ENCODE measurements around the gene NUAK2.
A peak's percentile ranks its signal among the peaks of the same experiment; 100 is the strongest.

NUAK2 gene

GRCh38 chr1:205345761-205346160, 24.2 kb upstream of the NUAK2 start:
- DNase-seq, result no peak

DNA sequence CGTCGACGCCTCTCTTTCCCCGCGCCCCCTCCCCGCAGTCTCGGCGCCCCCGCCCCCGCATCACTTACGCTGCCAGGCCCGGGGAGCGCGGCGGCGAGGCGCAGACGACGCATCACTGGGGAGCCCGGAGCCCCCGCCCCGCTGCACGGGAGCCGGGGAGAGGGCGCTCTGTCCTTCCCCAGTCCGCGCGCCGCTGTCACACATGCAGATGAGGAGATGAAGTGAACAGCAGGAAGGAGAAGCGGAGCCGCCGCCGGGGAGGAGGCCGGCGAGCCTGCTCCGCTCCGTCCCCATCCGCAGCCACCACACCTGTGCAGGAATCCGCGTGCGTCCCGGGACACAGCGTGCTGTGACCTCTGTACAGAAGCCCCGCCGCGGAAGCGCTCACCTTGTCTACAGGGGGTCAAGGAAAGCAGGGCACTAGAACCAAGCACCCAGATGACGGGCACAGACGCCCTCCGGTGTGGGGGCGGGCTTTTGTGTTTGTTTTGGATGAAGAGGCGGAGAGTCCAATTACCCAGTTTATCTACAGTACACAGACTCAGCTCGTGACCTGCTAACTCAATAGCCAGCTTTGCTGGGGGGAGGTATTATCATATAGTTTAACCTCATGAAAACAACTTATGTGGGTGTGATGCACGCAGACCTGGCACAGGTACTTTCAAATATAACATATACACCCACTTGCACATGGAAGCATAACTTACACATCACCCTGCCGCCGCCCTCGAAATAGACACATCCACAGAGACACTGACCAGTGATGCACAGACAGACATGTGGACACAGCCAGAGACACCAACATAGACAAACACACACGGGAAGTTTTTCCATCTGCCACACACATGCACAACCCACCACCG, 22.8 kb upstream of the NUAK2 start:
- DNase-seq, result peak in 1 of 2 experiments; percentile 35

DNA sequence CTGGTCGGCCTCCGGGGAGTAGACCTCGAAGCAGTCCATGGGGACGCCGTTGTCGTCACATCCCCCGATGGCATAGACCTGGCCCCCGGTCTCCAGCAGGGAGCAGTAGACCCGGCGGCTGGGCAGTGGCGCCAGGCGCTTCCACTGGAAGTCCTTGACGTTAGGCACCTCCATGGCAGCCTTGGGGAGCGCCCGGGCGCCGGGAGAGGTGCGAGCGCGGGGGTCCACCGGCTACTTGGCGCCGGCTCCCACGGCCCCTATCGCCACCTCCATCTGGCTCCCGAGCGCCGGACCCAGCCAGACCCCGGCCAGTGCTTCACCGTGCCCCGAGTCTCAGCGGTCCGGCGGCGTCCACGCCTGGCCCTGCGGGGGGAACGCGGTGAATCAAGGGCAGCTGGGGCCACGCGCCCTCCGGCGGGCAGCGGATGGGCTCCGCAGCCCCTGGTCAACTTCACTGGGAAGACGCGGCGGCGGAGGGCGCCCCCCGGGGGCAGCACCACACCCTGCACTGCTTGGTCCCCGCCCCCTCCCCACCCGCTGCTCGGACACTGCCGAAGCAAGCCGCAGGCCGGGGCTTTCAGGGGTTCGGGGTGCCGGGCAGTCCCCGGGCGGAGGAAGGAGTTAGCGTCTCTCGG, 22.0 kb upstream of the NUAK2 start:
- no peak for DNase-seq

GRCh38 chr1:205342986-205343385, 21.4 kb upstream of the NUAK2 start:
- DNase-seq, result no peak

DNA sequence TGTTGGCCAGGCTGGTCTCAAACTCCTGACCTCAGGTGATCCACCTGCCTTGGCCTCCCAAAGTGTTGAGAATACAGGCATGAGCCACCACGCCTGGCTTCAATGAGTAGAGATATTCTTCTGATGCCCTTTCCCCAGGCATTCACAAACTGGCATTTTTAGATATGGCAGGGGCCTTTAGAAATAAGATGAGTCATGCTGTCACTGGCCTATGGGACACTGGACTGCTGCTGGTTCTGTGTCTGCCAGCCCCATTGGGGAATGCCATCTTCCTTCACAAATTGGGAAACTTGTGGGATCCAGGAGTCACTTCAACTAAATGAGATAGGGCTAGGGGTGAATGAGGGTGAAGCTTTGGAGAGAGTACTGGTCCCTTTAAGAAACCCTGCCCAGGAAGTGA, 19.1 kb upstream of the NUAK2 start:
- no peak for DNase-seq

GRCh38 chr1:205339717-205340116, 18.2 kb upstream of the NUAK2 start:
- no peak for DNase-seq

GRCh38 chr1:205339197-205339702, 17.7 kb upstream of the NUAK2 start:
- DNase-seq, result no peak

DNA sequence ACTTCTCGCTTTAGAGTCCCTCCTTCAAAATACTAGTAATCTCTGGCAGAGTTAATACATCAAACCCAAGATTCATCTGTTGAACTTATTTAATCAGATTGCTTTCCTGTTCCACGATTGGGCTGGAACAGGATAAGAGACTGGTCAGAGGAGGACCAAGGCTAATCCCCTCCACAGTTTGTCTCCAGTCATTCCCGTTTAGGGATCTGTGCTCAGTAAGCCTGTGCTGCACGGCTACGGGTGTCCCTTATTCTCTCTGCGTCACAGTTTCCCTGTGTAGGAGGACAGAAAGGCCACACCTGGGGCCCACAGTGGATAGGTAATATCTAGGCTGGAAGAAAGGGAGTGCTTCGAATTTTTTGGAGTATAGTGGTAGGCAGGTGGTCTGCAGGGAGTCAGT, 16.5 kb upstream of the NUAK2 start:
- no peak for DNase-seq

GRCh38 chr1:205337481-205337880, 15.9 kb upstream of the NUAK2 start:
- no peak for DNase-seq

DNA sequence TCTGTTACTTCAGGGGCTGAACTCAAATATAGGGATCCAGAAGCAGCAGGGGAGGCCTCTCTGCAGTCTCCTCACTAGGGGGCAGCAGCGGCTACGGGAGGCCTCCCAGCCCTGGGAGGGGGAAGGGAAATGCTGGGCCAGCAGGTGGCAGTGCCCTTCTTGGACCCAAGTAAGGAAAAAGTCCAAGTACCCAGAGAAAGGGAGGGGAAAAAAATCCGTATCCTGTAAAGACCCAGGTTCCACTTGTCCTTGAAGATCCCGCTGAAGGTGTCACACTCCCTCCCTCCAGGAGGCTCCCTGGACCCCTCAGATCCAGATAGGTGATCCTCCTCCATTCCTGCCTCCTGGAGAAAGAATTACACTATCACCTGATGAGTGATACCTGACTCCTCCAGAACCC, 14.1 kb upstream of the NUAK2 start:
- peak; percentile 92 to 93 for DNase-seq

DNA sequence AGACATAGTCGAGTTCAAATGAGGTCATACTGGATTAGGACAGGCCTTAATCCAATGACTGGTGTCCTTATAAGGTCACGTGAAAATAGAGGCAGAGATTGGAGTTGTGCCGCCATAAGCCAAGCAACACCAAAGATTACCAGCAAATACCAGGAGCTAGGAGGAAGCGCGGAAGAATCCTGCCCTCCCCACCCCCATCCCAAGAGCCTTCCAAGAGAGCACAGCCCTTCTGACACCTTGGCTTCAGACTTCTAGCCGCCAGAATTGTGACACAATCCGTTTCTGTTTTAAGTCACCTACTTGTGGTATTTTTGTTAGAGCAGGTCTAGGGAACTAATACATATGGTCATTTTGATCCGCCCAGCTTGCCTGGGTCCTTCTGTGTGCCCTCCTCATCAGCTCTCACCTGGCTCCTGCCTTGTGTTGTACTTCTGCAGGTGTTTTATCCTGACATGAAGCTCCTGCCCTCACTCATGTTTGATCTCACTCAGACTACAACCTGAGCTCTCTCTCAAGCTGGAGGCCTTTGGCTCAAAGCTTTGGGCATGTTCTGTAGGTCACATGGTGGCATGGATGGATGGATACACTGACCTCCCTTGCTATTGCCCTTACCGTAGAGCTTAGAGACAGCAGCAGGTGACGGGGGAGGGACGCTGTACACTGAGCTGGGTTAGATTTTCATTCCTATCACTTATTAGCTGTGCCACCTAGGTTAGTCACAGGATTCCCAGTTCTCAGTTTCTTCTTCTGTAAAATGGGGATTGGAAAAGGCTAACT, 10.7 kb upstream of the NUAK2 start:
- no peak for DNase-seq

GRCh38 chr1:205330150-205330549, 8.6 kb upstream of the NUAK2 start:
- no peak for DNase-seq

DNA sequence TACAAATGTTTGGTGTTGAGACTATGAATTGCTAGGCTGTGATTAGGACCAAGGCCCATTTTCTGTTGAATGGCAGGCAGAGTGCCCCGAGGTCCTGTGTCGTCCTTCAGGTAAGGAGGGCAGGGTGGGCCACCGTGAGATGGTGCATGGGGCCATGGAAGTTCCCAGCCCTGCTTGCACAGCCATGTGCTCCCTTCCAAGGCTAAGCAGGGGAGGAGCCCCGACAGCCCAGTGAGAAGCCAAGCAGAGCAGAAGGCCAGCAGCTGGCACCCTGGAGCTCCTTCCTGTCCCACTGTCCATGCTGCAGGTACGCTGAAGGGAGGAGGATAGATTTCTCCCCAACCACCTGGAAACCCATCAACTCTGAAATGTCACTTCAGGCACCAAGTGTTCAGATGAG, 8.2 kb upstream of the NUAK2 start:
- DNase-seq, result no peak

GRCh38 chr1:205328476-205328875, 6.9 kb upstream of the NUAK2 start:
- DNase-seq, result no peak

DNA sequence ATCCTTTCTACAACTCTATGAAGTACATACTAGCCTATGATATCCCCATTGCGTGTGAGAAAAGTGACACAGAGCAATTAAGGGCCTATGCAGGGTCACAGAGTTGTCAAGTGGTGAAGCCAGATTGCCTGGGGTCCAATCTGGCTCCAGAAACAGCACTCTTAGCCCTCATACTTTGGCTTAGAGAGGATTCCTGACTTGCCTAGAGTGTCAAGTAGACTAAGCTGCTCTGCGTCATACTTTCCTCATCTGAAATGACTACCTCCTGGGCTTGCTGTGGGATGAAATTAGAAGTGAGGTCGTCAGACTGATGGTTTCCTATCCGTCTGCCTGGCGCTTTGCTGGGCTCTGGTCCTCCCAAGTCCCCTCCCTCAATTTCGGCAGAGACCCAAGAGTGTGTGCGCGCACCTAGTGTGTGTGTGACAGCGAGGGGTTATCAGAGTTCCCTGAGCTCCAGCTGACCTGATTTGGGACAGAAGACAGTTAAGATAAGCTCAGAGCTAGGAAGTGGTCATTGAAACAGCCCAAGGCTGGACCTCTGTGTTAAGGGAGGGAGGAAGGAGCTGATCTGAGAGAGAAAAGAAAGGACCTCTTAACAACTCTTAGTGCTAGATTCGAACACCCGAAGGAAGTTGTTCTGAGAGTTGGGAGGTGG, 5.4 kb upstream of the NUAK2 start:
- no peak for DNase-seq

GRCh38 chr1:205325334-205325884, 3.9 kb upstream of the NUAK2 start:
- peak; percentile 70 to 84 for DNase-seq

DNA sequence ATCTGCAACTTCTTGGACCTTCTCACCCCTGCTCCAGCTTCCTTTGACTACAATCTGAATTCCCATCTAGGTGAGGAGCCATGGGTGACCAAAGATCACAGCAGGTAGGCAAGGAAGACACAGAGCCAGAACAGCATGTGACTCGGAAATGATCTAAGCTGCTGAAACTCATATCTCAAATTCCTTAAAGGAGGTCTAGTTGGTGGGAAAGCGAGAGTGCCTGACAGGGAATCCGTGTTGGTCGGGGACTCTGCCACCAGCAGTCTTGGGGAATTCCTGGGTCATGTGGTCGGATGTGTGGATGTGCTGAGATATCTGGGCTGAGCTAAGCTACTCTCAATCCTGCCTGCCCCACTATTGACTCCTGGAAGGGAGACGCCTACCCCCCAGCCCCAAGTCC, 3.2 kb upstream of the NUAK2 start:
- no peak for DNase-seq

DNA sequence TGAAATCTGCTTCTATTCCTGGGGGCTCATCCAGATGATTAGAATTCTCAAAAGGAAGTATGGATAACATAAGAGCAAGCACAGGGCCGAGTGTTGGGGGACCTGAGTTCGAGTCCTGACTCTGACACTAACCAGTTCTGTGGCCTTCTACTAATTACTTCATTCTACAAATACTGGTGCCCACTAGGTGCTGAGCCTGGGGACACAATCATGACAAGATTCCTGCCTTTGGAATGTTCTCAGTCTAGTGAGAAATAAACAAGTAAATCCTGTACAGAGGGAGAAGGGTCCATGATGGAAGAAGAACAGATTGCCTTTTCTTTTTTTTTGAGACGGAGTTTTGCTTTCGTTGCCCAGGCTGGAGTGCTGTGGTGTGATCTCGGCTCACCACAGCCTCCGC, 2.2 kb upstream of the NUAK2 start:
- DNase-seq, result no peak

- no peak for DNase-seq
These were observed 376 bp upstream of the NUAK2 start for GRCh38 chr1:205321959-205322283.

DNA sequence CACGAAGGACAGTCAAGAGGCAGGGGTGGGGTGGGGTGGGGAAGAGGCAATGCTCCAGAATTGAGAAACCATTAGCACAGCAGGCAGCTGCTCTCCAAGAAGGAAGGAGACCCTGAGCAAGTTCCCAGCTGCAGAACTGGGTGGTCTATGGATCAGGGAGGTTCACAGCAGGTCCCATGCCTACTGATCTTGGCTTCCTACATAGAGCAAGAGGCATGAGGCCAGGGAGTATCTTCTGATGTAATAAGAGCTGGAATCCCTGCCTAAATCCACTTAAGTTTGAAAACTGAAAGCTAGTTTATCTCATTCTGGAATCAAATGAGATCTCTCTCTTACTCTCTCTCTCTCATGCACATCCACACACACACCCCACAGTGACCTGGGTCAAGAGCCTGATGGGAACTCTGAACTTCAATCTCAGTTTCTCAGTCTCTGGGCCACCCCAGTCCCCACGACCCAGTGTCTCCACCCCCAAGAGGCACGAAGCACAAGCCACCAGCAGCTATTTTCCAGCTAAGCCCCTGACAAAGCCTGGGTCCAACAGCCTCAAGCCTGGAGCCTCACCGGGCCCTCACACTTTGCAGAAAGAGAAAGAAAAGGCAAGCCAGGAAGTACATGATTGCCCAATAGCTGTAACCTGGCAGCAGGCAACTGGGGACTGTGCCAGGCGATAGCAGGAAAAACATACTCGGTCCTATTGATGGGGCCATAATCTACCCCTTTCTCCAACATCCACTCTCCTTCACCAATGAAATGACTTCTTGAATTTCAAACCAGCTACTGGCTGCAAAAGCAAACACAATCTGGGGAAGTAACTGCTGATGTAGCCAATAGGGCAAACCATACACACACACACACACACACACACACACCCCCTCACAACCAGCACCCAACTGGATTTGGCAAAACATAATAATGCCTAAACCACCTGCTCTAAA, 2.2 kb downstream of the NUAK2 start:
- peak; percentile 61 to 75 for DNase-seq

DNA sequence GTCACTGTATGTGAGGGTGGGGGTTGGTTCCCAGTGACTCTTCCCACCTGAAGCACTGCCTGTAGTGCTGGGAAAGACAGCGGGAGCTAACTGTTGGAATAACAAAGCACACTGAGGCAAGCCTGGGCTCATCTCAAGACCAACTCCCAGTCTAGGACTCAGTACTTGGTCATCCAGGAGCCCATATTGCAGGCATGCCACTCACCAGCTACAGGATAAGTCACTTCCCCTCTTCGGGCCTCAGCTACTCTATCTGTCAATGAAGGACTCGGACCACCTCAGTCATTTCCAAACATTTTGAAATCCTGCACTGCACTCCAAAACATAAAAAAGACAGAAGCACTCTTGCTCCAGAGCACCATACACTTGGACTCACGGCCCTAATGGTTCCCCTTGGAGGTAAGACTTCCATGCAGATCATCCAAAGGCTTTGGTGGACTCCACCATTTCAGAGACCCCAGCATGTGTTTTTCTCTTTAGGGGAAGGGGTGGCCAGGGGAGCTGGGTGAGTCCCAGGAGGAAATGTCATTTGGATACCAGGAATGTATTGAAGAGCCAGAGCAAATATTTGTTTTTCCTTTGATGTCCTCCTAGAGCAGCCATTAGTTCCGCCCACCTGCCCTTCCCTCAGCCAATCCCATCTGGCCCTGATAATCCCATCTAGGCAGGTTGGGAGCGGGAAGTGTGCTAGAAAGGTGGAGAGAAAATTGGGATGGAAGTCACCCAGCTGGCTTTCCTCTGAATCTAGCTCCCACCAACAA, 3.1 kb downstream of the NUAK2 start:
- DNase-seq, result peak; percentile 77 to 83
